Renal cortical epithelial cell (primary cell): ENCODE data around the gene ANXA6. TPM values are rescaled to one million over a fixed set of nuclear protein-coding genes. Genes with fewer than 3 reads are reported as not detected.
"Not testable (repeated sequence)": the region's sequence is repeated elsewhere in the genome, so short reads cannot be mapped to it uniquely, and the experiment has no call there.

Experiments
- DNase-seq: peaks from one replicate; pipeline ENCODE4 v3.0.0-alpha.2; 2011; ENCODE audit warnings: low read depth
- total RNA-seq: library from RNA; depleted of rRNA; stranded (reverse); fragments of >200 nt; gene quantifications from 2 replicates; pipeline ENCODE4 v1.2.3, GENCODE V29; 2014

Gene ANXA6
- total RNA-seq, result 154 and 221 TPM in 2 replicates

DNA sequence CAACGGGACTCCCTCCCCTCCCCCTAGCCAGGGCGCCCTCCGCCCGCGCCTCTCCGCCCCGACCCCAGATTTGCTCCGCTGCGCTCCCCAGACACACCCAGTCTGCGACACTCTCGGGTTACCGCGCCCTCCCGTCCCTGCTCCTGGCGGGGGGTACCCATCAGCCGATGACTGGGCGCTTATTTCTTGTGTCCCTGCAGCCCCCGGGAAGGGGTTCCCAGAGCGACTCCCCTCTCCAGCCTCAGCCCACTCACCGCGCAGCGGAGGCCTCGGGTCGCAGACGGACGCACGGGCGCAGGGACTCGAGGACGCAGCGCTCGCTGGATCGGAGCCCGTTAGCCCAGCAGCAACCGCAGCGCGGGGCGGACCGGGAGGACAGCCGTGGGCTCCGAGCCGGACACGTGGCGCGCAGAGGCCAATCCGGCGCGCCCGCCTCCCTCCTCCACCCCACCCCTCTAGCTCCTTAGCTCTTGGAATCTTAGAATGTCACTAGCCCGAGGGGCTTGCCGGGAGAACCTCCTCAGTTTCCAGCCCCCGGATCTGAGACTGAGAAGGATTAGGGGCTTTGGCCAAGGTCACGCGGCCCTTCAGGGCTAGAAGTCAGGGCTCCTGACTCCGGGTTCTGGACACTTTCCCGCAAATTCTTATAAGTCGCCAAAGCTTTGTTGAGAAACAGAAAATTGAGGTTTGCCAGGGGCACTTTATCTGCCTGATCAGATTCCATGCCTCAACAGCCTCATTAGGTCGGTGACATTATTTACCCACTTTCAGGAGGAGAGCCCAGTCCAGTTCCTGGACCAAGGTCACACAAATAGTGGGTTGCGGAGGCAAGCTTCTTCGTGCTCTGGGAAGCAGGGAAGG, at the start of gene ANXA6:
ANXA6 (minus strand) TSS at position 354 of the 861 bp plus-strand sequence. CDS start 9,878 bp downstream, outside the sequence.
- peak; percentile 48 for DNase-seq

DNA sequence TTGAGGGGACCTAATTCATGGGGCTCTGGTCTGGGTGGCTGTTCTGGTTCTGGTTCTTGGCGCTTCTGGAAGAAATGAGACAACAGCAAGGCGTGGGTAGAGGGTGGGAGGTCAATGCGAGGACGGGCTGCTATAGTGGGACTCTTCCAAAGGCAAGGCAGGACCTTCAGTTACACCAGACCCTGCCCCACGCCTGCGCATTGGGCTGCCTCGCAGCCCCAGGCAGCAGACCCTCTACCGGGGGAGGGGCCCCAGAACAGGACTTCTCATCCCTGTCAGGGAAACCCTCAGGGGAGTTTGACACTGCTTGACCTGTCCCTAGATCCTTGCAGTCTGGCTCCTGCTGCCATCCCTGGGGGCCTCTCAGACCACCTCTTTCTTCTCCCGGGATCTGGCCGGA, 47.8 kb upstream of the ANXA6 start:
- DNase-seq, result no peak

DNA sequence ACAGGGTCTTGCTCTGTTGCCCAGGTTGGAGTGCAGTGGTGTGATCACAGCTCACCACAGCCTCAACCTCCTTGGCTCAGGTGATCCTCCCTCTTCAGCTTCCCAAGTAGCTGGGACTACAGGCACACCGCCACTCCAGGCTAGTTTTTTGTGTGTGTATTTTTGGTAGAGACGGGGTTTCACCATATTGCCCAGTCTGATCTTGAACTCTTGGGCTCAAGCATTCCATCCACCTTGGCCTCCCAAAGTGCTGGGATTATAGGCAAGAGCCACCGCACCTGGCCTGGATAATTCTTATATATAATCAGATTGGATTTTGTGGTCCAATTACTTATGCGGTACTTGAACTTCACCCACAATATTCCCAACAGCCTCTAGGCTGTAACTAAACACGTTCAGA, 46.5 kb upstream of the ANXA6 start:
- DNase-seq, result no peak

DNA sequence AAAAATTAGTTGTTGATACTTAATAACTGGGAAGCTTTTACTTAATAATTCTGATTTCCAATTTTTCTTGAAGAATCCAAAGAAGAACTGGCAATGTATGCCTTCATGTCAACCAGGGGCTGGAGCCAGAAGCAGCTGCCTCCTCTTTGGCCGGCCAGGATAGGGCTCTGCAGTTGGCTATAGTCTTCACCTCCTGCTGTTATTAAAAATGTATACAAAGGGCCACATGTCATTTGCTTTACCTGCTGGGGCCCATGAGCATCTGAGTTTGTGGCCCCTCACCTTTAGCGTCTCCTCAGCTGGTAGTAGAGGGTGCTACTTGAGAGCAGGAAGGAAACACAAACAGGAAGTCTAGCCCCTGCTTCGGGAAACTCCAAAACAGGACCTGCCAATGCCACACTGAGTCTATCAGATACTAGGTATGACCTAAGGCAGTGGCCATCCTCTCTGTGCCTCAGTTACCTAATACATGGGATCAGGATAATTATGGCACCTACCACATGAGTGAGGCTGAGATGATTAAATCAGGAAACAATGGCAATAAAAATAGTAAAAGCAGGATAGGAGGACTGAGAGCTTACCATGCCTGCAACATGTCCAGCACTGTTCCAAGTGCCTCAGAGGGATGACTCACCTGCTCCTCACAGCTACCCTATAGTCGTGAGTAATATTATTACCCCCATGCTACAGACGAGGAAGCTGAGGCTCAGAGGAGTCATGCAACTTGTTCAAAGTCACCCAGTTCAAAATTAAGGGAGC, 45.0 kb upstream of the ANXA6 start:
- peak; percentile 81 for DNase-seq

DNA sequence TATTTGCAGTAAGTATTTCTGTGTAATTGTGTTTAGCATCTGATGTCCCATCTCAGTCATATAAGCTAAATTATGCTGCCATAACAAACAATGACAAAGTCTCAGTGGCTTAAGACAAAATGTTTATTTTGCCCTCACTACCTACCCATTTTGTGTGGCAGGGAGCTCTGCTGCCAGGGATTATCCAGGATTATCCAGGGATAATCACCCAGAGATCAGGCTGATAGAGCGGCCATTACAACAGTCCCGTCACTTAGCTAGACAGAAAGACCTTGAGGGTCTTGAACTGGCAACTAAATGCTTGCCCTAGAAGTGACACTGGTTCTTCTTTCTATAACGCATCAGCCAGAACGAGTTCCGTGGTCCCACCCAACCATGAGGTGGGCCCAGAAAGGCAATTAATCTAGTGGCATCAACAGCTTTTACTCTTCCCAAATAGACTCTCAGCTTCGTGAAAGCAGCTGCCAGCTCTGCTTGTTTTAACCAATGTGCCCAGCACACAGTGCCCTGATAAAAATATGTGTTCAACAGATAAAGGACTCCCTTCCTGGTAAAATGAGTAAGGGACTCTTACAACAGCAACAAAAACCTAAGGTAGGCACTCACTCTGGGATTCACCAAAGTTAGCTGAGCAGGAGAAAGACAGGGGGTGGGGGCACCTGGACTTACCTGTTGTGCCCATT, 43.5 kb upstream of the ANXA6 start:
- DNase-seq, result no peak

DNA sequence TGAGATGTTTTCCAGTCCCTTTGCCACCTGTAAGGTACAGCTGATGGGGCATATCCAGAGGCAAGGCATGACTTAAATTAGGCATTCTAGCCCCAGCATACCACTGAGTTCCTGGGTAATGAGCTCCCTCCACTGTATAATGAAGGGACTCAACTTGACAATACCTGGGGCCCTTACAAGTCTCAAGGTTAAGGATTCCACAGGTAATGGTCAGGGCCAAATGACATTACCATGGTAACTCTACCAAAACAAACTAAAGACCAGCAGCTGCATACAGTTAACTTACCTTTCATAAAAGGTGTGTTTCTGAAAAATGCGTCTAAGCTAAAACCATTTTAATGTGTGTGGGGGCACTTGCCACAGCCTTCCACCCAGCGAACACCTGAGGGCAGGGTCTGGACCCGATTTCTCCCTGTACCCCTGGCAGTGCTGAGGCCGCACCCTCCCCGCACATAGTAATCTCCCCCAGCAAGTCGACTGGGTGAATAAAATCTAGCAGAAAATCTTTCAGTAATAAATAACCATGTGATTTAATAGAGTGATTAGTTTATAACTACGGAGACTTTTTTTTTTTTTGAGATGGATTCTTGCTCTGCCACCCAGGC, 42.1 kb upstream of the ANXA6 start:
- DNase-seq, result no peak

DNA sequence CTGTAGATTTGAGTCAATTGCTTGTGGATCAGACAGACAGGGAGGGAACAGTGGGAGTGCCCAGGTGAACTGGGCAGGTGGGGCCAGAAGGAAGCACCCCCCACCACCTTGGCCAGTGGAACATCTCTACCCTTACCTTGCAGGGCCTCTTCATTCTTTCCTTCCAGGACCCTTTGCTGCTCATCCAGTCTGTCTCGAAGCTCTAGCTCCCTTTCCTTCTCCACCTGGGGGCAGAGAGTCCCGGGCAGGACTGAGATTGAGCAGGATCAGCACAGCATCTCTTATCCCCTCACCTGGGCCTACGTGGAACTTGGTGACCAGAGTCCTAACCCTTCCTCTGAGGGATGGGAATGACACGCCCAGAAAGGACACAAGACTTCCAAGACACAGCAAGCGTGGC, 41.3 kb upstream of the ANXA6 start:
- no peak for DNase-seq

DNA sequence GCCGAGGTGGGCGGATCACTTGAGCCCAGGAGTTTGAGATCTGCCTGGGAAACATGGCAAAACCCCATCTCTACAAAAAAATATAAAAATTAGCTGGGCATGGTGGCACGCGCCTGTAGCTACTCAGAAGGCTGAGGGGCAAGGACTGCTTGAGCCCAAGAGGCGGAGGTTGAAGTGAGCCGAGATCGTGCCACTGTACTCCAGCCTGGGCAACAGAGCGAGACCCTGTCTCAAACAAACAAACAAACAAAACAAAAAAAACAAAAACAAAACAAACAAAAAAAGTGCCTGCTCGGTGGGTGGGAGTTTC, 39.7 kb upstream of the ANXA6 start:
- DNase-seq, result not testable (repeated sequence)

DNA sequence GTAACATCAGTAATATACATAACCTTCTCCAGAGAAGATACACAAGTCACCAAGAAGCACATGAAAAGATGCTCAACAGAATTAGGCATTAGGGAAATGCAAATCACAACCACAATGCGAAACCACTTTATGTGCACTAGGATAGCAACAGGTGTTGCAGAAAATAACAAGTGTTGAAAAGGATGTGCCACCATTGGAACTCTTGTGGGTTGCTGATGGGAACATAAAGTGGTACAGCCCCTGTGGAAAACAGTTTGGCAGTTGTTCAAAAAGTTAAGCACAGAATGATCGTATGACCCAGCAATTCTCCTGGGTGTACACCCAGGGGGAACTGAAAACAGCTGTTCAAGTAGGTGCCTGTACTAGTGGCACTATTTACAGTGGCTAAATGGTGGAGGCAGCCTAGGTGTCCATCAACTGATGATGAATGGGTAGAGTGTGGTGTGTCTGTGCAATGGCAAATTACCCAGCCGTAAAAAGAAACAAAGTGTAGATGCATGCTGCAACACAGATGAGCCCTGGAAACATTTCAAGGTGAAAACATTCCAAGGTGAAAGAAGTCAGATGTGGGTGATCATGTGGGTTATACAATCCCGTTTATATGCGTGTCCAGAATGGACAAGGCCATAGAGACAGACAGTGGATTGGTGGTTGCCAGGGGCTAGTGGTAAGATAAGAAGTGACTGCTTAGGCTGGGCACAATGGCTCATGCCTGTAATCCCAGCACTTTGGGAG, 39.1 kb upstream of the ANXA6 start:
- no peak for DNase-seq

DNA sequence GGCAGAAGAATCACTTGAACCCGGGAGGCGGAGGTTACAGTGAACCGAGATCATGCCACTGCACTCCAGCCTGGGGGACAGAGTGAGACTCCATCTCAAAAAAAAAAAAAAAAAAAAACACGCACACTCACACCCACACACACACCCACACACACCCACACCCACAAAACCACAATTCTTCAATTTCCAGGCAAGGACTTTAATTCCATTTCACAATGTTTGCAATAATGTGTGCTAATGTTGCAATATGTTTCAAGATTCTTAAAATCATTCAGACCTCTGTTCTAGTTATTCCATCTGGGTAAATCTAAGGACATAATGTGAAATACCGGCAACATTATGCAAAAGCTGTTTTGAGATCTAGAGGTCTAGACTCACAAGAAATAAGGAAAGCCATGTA, 38.0 kb upstream of the ANXA6 start:
- DNase-seq, result peak; percentile 48

DNA sequence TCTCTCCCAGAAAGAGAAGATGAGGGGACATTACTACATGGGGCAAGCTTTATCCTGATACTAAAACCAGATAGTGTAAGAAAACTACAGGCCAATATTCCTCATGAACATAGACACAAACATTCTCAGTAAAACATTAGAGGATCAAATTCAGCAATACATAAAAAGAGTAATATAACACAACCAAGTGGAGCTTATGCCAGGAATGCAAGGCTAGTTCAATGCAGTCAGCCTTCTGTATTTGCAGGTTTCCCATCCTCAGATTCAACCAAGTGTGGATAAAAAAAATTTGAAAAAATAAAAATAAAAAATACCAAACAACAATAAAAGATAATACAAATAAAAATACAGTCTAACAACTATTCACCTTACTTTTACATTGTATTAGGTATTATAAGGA, 35.0 kb upstream of the ANXA6 start:
- DNase-seq, result no peak

DNA sequence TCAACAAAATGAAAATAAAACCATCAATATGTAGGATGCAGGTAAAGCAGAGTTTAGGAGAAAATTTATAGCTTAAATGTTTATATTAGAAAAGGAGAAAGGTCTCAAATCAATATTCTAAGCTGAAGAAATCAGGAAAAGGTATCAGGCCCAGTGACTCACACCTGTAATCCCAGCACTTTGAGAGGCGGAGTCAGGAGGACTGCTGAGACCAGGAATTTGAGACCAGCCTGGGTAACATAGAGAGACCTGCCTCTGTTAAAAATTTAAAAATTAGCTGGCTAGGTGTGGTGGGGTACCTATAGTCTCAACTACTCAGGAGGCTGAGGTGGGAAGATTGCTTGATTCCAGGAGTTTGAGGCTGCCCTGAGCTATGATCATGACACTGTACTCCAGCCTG, 34.1 kb upstream of the ANXA6 start:
- no peak for DNase-seq

DNA sequence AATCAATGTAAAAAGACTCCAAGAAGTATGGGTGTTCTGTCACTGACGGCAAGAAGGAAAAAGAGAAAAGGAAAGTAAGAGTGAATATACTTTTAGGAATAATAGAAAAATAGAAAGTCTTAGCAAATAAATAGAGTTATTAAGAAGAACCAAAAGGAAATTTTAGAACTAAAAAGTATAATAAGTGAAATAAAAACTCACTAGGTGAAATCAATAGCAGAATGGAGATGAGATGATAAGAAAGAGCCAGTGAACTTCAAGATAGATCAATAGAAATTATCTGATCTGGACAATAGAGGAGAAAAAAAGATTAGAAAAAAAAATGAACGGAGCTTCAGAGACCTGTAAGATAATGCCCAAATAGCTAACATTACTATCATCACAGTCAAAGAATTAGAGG, 31.6 kb upstream of the ANXA6 start:
- no peak for DNase-seq

DNA sequence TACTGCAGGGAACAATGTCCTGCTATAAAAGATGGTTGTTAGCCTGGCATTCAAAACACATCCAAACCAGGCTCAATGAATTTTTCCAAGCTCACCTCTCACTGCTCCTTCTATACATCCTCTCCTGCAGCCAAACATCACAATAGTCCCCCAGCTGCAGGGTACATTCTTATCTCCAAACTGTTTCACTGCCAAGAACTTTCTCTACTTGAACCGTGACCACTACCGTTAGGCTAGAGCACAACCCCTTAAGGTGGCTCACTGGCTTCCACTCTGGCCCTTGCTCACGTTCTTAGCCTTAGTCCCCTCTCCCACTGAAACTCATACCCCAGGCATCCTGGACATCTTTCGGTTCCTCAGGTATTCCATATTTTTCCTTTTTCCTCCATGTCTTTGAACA, 29.0 kb upstream of the ANXA6 start:
- DNase-seq, result no peak

DNA sequence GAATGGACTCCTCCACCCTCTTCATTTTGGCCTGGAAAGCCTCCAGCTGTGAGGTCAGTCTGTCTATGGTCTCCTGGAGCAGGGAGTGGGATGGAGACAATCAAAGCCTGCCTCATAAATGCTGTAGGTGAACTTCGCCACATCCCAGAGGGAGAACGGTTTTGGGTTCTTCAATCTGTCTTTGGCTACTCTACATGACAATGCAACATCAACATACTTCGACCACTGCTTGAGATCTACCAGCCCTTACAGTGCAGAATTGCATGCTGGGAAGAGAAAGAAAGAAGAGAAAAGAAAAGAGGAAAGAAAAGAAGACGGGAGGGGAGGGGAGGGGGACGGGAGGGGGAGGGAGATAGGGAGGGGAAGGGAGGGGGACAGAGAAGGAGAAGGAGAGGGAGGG, 28.5 kb upstream of the ANXA6 start:
- DNase-seq, result no peak

DNA sequence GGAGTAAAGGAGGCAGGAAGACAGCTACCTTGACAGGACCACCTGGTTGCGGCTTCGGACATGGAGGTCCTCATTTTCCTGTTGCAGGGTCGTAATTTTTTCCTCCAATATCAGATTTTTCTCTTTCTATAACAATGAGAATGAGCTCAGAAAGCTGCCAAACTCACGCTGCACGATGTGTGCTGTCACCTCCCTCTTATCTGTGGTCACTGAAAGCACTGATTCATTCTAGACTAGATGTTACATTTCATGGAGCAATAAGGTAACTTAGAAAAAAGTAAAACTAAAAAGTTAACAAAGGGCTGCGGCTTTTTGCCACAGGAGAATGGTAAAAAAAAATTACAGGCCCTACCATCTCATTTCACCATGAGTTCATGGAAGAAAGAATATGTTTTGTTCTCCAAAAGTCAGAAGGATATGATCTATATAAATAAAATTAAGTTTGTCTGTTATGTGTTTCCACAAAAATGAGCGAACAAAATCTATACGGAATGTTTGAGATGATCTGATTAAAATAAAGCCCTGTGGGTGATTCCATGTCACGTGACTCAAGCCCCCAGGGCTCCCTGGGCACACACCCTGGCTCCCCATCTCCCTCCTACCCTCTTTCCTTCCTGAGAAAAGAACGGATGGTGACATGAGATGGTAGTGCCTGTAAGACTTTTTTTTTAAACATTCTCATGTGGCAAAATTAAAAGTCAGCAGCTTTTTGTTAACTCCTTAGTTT, 26.9 kb upstream of the ANXA6 start:
- DNase-seq, result no peak

DNA sequence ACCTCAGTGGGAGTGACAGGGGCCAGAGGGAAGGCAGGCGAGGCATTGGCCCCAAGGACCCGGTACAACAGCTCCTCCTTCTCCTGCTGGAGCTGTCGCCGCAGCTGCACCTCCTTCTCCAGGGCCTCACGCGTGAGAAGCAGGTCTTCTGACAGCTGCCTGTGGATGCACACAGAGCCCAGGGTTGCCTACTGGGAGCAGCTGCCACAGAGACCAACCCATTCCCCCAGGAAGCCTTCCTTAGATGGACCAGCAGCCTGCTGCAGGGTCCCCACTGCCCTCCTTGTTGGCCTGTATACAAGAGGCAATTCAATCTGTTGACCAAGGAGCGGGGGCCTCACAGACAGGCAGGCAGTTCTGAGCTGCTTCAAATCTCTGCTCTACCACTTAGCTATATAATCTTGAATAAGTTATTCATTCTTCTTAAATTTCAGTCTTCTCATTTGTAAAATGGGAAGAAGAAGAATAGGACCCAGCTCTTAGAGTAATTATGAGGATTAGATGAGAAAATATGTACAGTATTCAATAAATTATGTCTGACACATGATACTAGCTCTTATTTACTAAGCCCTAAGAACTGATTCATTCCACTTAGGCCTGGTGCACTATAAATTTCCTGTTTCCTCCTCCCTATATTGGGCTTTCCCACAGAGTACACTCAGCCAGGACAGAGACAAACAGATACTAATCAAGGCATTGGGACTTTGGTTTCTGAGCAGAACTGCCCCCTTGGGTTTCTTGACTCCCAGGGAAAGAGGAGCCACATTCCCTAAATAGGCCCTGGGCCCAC, 26.1 kb upstream of the ANXA6 start:
- DNase-seq, result peak; percentile 12

DNA sequence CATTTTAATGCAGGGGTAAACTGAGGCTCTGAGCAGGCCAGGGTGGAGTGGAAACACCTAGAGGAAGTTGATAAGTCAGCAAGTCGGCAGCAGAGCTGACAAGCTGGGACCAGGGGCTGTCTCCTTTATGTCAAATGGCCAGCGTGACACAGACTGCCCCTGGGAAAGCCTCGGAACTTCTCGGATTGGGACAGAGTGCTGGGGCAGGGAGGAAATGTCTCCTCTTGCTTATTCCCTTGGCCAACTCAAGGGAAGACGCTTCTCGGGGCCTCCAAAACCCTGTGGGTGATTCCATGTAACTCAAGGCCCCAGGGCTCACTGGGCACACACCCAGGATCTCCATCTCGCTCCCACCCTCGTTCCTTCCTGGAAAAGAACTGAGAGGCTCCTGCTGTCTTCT, 25.4 kb upstream of the ANXA6 start:
- DNase-seq, result no peak

DNA sequence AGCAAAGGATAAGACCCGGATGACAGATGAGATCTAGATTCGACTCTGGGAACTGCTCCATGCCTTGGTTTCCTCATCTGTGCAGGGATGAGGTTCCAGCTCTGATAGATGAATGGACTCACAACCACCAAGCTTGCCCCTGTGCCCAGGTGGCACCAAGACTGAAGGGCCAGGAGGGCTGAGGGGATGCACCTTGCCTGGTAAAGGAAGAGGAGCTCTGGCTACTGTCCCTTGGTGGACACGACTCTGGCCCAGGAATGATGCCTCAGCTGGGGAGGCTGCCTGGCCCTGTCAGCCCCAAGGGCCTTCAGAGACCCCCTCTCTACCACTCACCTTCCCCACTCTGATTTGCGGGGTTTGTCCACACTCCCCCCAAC, 24.9 kb upstream of the ANXA6 start:
- no peak for DNase-seq

DNA sequence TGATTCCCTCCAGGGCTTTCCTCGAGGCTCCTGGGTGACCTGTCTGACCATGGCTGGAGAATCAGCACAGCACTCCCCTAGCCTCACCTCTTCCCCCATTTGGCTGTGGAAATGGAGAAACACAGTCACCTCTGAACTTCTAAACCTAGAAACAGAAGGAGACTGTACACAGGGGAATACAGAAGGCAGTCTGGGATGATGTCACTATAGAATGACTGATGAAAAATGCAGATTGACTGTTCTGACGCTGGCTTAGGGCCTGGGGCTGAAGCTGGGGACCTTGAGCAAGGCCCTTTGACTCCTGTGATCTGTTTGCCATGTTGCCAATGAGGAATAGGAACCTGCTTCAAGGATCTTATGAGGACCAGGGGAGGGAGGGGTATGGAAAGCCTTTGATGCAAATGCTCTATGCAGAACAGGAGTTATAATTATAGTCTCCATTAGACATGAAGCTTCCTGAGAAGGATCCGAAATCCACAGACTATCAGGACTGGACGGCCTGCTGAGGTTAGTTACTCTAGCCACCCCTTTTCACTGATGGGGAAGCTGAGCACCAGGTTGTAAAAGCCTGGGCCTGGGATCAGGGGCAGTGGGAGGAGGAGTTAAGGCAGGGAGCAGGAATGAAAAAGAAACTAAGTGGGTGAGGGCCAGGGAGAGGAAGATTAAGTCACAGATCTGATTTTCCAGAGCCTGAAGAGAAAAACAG, 24.4 kb upstream of the ANXA6 start:
- DNase-seq, result no peak
